ENCODE results near the gene F7.

DNA sequence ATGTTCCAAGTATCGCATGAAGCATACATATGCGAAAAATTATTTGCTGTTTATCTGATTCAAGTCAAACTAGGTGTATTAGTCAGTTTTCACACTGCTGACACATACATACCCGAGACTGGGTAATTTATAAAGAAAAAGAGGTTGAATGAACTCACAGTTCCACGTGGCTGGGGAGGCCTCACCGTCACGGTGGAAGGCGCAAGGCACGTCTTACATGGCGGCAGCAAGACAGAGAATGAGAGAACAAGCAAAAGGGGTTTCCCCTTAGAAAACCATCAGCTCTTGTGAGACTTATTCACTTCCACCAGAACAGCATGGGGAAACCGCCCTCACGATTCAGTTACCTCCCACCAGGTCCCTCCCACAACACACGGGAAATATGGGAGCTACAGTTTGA is 39.9 kb downstream of the F7 start:
- TF ChIP-seq POLR2A (IDR thresholded peaks at IDR 0.05; ENCODE audit: low read depth, low read length), result no peak
- no peak for TF ChIP-seq CTCF (conservative IDR thresholded peaks at IDR 0.05; ENCODE audit: low read depth, low read length)
- no peak for TF ChIP-seq BHLHE40 (IDR thresholded peaks at IDR 0.05; ENCODE audit: low read depth, low read length)
